H1 (cell line): ENCODE results near the gene SLC12A8. TPM values are rescaled to one million over a fixed set of nuclear protein-coding genes. Genes with fewer than 3 reads are reported as not detected.

Experiments
- CTCF ChIA-PET: fragments of 300-600 bp; sonication (Branson Sonifier 250); formaldehyde crosslinking; loops from one replicate; lab custom pipeline; 2021; ENCODE audit not compliant: partially characterized antibody; lab: Charles Lee
- POLR2A ChIA-PET: fragments of 300-600 bp; sonication (Branson Sonifier 250); formaldehyde crosslinking; loops from one replicate; lab custom pipeline; 2021; ENCODE audit warnings: inconsistent platforms; ENCODE audit not compliant: partially characterized antibody; lab: Charles Lee
- DNase-seq, 2 experiments: peaks; one replicate each; pipeline versions ENCODE4 v3.0.0 to v3.0.0-alpha.2; 2010 to 2022; ENCODE audit warnings: low spot score in 2 of 2, low read depth in 1 of 2, mixed read lengths in 1 of 2
- FAIRE-seq: peaks from 2 replicates; lab custom pipeline; 2011; peaks lifted over from hg19 to GRCh38; lab: Jason Lieb, UNC
- H2AFZ ChIP-seq: 2 replicates; pipeline ENCODE4 v1.8.1; 2012; ENCODE audit warnings: low read length, inconsistent platforms
- H2AK5ac ChIP-seq: 2 replicates; pipeline ENCODE4 v1.6.1; 2013; ENCODE audit warnings: low read depth, low read length
- H2BK120ac ChIP-seq: replicated peaks from 2 replicates; pipeline ENCODE3; 2013; ENCODE audit warnings: low read depth, low read length, inconsistent platforms
- H2BK12ac ChIP-seq: 2 replicates; pipeline ENCODE4 v1.6.1; 2013; ENCODE audit warnings: low read depth, low read length
- H2BK15ac ChIP-seq: 2 replicates; pipeline ENCODE4 v1.6.1; 2013; ENCODE audit warnings: low read length
- H2BK20ac ChIP-seq: 2 replicates; pipeline ENCODE4 v1.6.1; 2013; ENCODE audit warnings: low read length
- H2BK5ac ChIP-seq: 2 replicates; pipeline ENCODE4 v1.6.1; 2013; ENCODE audit warnings: low read depth, low read length
- H3K14ac ChIP-seq: 2 replicates; pipeline ENCODE4 v1.6.1; 2013; ENCODE audit warnings: inconsistent platforms; ENCODE audit not compliant: insufficient read length
- H3K18ac ChIP-seq: 2 replicates; pipeline ENCODE4 v1.6.1; 2013; ENCODE audit warnings: low read length; ENCODE audit errors: extremely low read depth
- H3K23ac ChIP-seq: 2 replicates; pipeline ENCODE4 v1.6.1; 2013; ENCODE audit warnings: inconsistent platforms; ENCODE audit not compliant: insufficient read length
- H3K23me2 ChIP-seq: 2 replicates; pipeline ENCODE4 v1.6.1; 2013; ENCODE audit warnings: low read depth, low read length
- H3K27ac ChIP-seq: 2 replicates; pipeline ENCODE4 v1.6.1; 2011; ENCODE audit warnings: low read depth, low read length, inconsistent platforms
- H3K27me3 ChIP-seq, 4 experiments: replicated peaks in 1 of 4; 1 replicate in 1 of 4; 2 replicates in 3 of 4; pipeline versions ENCODE4 v1.6.1 to v1.8.1; 2011 to 2013; ENCODE audit warnings: low read length in 3 of 4, mild to moderate bottlenecking in 3 of 4, inconsistent platforms in 2 of 4, mixed read lengths in 2 of 4, moderate library complexity in 1 of 4; ENCODE audit not compliant: control insufficient read depth in 3 of 4, insufficient read depth in 3 of 4; ENCODE audit errors: extremely low read depth in 1 of 4
- H3K36me3 ChIP-seq, 4 experiments: 2 replicates each; pipeline versions ENCODE4 v1.6.1 to v1.8.1; 2011 to 2013; ENCODE audit warnings: mild to moderate bottlenecking in 4 of 4, low read length in 3 of 4, moderate library complexity in 2 of 4, control low read depth in 1 of 4, inconsistent platforms in 1 of 4; ENCODE audit not compliant: insufficient read depth in 4 of 4, control insufficient read depth in 2 of 4
- H3K4ac ChIP-seq: replicated peaks from 2 replicates; pipeline ENCODE3; 2013; ENCODE audit warnings: low read length, low read depth, mixed read lengths, inconsistent platforms; ENCODE audit not compliant: insufficient read length
- H3K4me1 ChIP-seq, 4 experiments: replicated peaks in 1 of 4; 1 replicate in 1 of 4; 2 replicates in 3 of 4; pipeline versions ENCODE4 v1.6.1 to v1.8.1; 2011 to 2013; ENCODE audit warnings: low read length in 3 of 4, inconsistent platforms in 2 of 4, mixed read lengths in 1 of 4; ENCODE audit not compliant: insufficient read depth in 4 of 4, control insufficient read depth in 3 of 4
- H3K4me2 ChIP-seq, 2 experiments: 2 replicates each; pipeline versions ENCODE4 v1.6.1 to v1.8.1; 2011 to 2013; ENCODE audit warnings: low read depth in 2 of 2, low read length in 2 of 2, control low read depth in 1 of 2, inconsistent platforms in 1 of 2, mild to moderate bottlenecking in 1 of 2; ENCODE audit not compliant: insufficient read depth in 1 of 2
- H3K4me3 ChIP-seq, 4 experiments: fragments of 200-600, 300-600 bp in 1 of 4; sonication (generic), shearing (Covaris generic), sonication (Bioruptor Twin) in 1 of 4; 2 replicates each; pipeline versions ENCODE4 v1.5.1 to v1.8.1; 2011 to 2016; ENCODE audit warnings: low read length in 4 of 4, low read depth in 3 of 4, control low read depth in 2 of 4, inconsistent platforms in 2 of 4, mild to moderate bottlenecking in 2 of 4, mixed read lengths in 1 of 4, moderate library complexity in 1 of 4; ENCODE audit not compliant: insufficient read depth in 2 of 4; ENCODE audit errors: extremely low read depth in 1 of 4
- H3K56ac ChIP-seq: replicated peaks from 2 replicates; pipeline ENCODE3; 2013; ENCODE audit warnings: low read depth, mild to moderate bottlenecking, mixed read lengths, low read length, inconsistent platforms; ENCODE audit not compliant: insufficient read length
- H3K79me1 ChIP-seq: 2 replicates; pipeline ENCODE4 v1.6.1; 2013; ENCODE audit warnings: low read depth, low read length, control low read depth
- H3K79me2 ChIP-seq, 2 experiments: 2 replicates each; pipeline versions ENCODE4 v1.6.1 to v1.8.1; 2012 to 2013; ENCODE audit warnings: low read length in 2 of 2, mild to moderate bottlenecking in 2 of 2, inconsistent platforms in 1 of 2; ENCODE audit not compliant: insufficient read depth in 2 of 2, control insufficient read depth in 1 of 2
- H3K9ac ChIP-seq, 4 experiments: replicated peaks in 1 of 4; 1 replicate in 1 of 4; 2 replicates in 3 of 4; pipeline versions ENCODE4 v1.6.1 to v1.8.1; 2011 to 2013; ENCODE audit warnings: low read depth in 3 of 4, low read length in 3 of 4, control low read depth in 2 of 4, mild to moderate bottlenecking in 2 of 4, moderate library complexity in 2 of 4, inconsistent platforms in 1 of 4; ENCODE audit errors: extremely low read depth in 1 of 4
- H3K9me3 ChIP-seq, 2 experiments: 2 replicates each; pipeline versions ENCODE4 v1.6.1 to v1.8.1; 2012 to 2013; ENCODE audit warnings: mild to moderate bottlenecking in 2 of 2, moderate library complexity in 2 of 2, control low read depth in 1 of 2, inconsistent platforms in 1 of 2, low read depth in 1 of 2, low read length in 1 of 2, mixed read lengths in 1 of 2; ENCODE audit not compliant: insufficient read depth in 2 of 2
- H4K20me1 ChIP-seq, 2 experiments: replicated peaks in 1 of 2; 2 replicates each; pipeline versions ENCODE3 to v1.8.1; 2011 to 2013; ENCODE audit warnings: inconsistent platforms in 2 of 2, low read length in 2 of 2, mild to moderate bottlenecking in 1 of 2; ENCODE audit not compliant: insufficient read depth in 2 of 2, control insufficient read depth in 1 of 2
- H4K5ac ChIP-seq: 2 replicates; pipeline ENCODE4 v1.6.1; 2013; ENCODE audit warnings: low read length, low read depth, mixed read lengths, inconsistent platforms; ENCODE audit not compliant: insufficient read length
- H4K8ac ChIP-seq: 2 replicates; pipeline ENCODE4 v1.8.0; 2013; ENCODE audit warnings: mild to moderate bottlenecking, moderate library complexity, low read length, inconsistent platforms; ENCODE audit not compliant: insufficient read depth; ENCODE audit errors: extremely low read depth
- H4K91ac ChIP-seq: replicated peaks from 2 replicates; pipeline ENCODE3; 2013; ENCODE audit warnings: low read length, mixed read lengths, inconsistent platforms; ENCODE audit not compliant: insufficient read length
- HDAC2 ChIP-seq, 2 experiments: fragments of 300-600 bp in 1 of 2; sonication (generic) in 1 of 2; IDR thresholded peaks; 2 replicates each; pipeline ENCODE4 v1.6.1; 2011 to 2012; ENCODE audit warnings: low read depth in 2 of 2, low read length in 2 of 2, mild to moderate bottlenecking in 2 of 2, moderate library complexity in 2 of 2, borderline replicate concordance in 1 of 2, inconsistent platforms in 1 of 2
- SIX5 ChIP-seq: IDR thresholded peaks from 2 replicates; pipeline ENCODE4 v1.6.1; 2011; ENCODE audit warnings: mild to moderate bottlenecking, low read depth, low read length
- WGBS, 2 experiments: shearing (Covaris generic) in 1 of 2; methylation state at CpG; one replicate each; pipeline versions ENCODE4 v1.1.6 to v1.1.7; 2013 to 2015; ENCODE audit warnings: low lambda C conversion rate in 2 of 2, mixed read lengths in 2 of 2, inconsistent platforms in 1 of 2, low coverage in 1 of 2, missing lambda C conversion rate in 1 of 2; ENCODE audit not compliant: insufficient replicate concordance in 2 of 2, insufficient coverage in 1 of 2, insufficient read length in 1 of 2; ENCODE audit errors: extremely low coverage in 1 of 2, missing lambda C conversion rate in 1 of 2; 5-methylcytosine and 5-hydroxymethylcytosine counted together
- polyA plus RNA-seq, 7 experiments: library from polyadenylated mRNA; depleted of rRNA in 3 of 7; stranded (reverse) in 5 of 7; unstranded in 2 of 7; fragments of >200 nt in 5 of 7; fragments of 200-250 nt in 2 of 7; gene quantifications; 1 replicate in 5 of 7; 2 replicates in 1 of 7; 4 replicates in 1 of 7; pipeline versions ENCODE4 v1.2.1 to v1.2.3, GENCODE V29; 2011 to 2013; ENCODE audit warnings: missing spikeins in 2 of 7, mixed read lengths in 2 of 7
- total RNA-seq: library from RNA; stranded (reverse); fragmentation: NEBNext Ultra II Directional; extraction: Animal tissue kit (Norgen Biotek cat#: 25700); gene quantifications from 2 replicates; pipeline ENCODE4 v1.2.1, GENCODE V29; 2021
- TF ChIP-seq, protein P1 (sequence below), 3 experiments: IDR thresholded peaks; 1 replicate in 2 of 3; 2 replicates in 1 of 3; pipeline versions ENCODE4 v1.5.1 to v1.6.1; 2011; ENCODE audit warnings: low read length in 3 of 3, mild to moderate bottlenecking in 3 of 3, inconsistent platforms in 2 of 3, low read depth in 1 of 3, moderate library complexity in 1 of 3; ENCODE audit not compliant: insufficient read depth in 1 of 3; ENCODE audit errors: control extremely low read depth in 1 of 3

The SLC12A8 gene
- total and polyA plus RNA-seq, 2 of the 8 experiments (the other 6 are each of a cell fraction or from before 2014, with no cell fraction given) = 13.7 to 14.4 TPM

DNA sequence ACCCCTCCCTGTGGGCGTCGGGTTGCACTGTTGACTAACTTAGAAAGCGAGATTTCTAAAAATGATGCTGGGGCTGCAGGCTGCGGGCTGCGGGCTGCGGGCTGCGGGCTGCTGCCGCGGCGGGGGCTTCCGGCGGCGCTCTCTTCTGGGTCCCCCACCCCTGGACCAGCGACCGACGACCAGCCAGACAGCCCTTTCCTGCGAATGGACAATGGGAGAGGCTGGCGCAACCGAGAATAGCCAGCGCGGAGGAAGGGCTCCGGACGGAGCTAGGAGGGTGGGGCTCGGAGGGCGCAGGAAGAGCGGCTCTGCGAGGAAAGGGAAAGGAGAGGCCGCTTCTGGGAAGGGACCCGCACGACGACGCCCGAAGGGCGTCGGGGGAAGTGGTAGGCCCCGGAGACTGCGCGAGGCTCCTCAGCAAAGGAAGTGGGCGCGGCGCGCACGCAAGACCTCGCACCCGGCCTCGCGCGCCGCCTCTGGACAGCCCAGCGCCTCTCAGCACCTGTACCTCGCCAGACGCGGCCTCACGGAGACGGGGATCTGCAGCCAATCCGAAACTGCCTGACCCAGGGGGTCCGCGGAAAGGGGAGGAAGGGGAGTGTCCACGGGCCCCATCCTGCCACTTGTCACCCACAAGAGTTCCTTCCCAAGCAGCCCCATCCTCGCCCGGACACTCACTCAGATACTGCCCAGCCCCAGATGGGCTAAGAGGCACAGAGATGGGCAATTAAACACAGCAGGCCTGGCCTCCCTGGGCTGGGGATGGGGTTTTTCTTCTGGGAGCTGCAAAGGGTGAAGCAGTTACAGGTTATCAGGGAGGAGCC, 70.7 kb downstream of the SLC12A8 start:
- Histone ChIP-seq H3K23ac (no peak overlapping the region), H3K4ac (no peak overlapping the region), H2BK20ac (no peak overlapping the region), H2BK5ac (peak overlapping the region; percentile 35; the same call in 1 of the 2 replicates), H2BK120ac (no peak overlapping the region), H2AK5ac (no peak overlapping the region; the same call in 1 of the 2 replicates), H3K27me3 (peaks cover 0 to 8% (median 5%) of the 10 kb centered on the region in 4 experiments; a peak in 5 of 7 replicates), H3K4me3 (peak overlapping the region; percentile 30 to 69 (median 39)), H3K79me1 (no peaks in the 10 kb centered on the region), H2AFZ (no peak overlapping the region; the same call in 1 of the 2 replicates), H3K36me3 (no peaks in the 10 kb centered on the region), H3K23me2 (peaks cover 7% of the 10 kb centered on the region; the same call in 1 of the 2 replicates), H4K20me1 (no peaks in the 10 kb centered on the region), H3K9ac (peak overlapping the region in 1 of 4 experiments; percentile 41; a peak in 1 of 7 replicates), H3K14ac (no peak overlapping the region), H3K56ac (no peak overlapping the region), H4K91ac (no peak overlapping the region), H4K8ac (peak overlapping the region; percentile 81), H3K18ac (peak overlapping the region; percentile 81; the same call in 1 of the 2 replicates), H3K4me1 (peaks cover 11 to 34% (median 26%) of the 10 kb centered on the region in 4 experiments), H3K4me2 (peak overlapping the region; percentile 65 to 91), H4K5ac (peak overlapping the region; percentile 7), H3K9me3 (no peaks in the 10 kb centered on the region), H3K79me2 (no peaks in the 10 kb centered on the region), H3K27ac (no peak overlapping the region), H2BK12ac (0 out of 2 replicates have a peak overlapping the region, but pooled peaks have one; percentile 3), H2BK15ac (no peak overlapping the region)
- 6% methylated on average over 61 of the region's 61 CpGs; no CpG with 5 or more reads in 1 of the 2 experiments for WGBS, 2 experiments
- CTCF ChIA-PET = interaction anchor here (0.6 to 3.5 kb wide), 14 partner anchors 8 to 1198 kb away, joined by 3 to 14 read pairs (median 5); no protein-coding TSS in a partner anchor
- FAIRE-seq (no peak), DNase-seq (peak in 1 of 2 experiments; percentile 81)
- POLR2A ChIA-PET = interaction anchor here (1.2 to 1.8 kb wide), 6 partner anchors 9 to 22 kb away, joined by 3 to 10 read pairs (median 4); no protein-coding TSS in a partner anchor
- TF ChIP-seq, protein P1, sequence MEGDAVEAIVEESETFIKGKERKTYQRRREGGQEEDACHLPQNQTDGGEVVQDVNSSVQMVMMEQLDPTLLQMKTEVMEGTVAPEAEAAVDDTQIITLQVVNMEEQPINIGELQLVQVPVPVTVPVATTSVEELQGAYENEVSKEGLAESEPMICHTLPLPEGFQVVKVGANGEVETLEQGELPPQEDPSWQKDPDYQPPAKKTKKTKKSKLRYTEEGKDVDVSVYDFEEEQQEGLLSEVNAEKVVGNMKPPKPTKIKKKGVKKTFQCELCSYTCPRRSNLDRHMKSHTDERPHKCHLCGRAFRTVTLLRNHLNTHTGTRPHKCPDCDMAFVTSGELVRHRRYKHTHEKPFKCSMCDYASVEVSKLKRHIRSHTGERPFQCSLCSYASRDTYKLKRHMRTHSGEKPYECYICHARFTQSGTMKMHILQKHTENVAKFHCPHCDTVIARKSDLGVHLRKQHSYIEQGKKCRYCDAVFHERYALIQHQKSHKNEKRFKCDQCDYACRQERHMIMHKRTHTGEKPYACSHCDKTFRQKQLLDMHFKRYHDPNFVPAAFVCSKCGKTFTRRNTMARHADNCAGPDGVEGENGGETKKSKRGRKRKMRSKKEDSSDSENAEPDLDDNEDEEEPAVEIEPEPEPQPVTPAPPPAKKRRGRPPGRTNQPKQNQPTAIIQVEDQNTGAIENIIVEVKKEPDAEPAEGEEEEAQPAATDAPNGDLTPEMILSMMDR (IDR thresholded peaks at IDR 0.05; ENCODE audit: control extremely low read depth in 1 of 3, insufficient read depth in 1 of 3, low read depth in 1 of 3, low read length in 3 of 3) = peak; percentile 33 to 44 (median 44); a peak in 3 of 4 replicates
- no peak for TF ChIP-seq SIX5
- TF ChIP-seq HDAC2 (IDR thresholded peaks at IDR 0.05; ENCODE audit: borderline replicate concordance in 1 of 2, low read depth in 2 of 2, low read length in 2 of 2) = 0 out of 4 replicates have a peak, but pooled peaks of 1 of the 2 experiments have one; percentile 25
